Rectal smooth muscle tissue (tissue), 1 donor: ENCODE results near the gene TERT.
"Not testable (repeated sequence)": the region's sequence is repeated elsewhere in the genome, so short reads cannot be mapped to it uniquely, and the experiment has no call there.

Source experiments
- H3K27ac ChIP-seq: one replicate; pipeline ENCODE4 v1.7.0; 2013; ENCODE audit warnings: low read depth, low read length, inconsistent platforms
- H3K27me3 ChIP-seq: one replicate; pipeline ENCODE4 v1.7.0; 2013; ENCODE audit warnings: low read length; ENCODE audit not compliant: control insufficient read depth, insufficient read depth
- H3K36me3 ChIP-seq: one replicate; pipeline ENCODE4 v1.7.0; 2013; ENCODE audit warnings: low read length; ENCODE audit not compliant: control insufficient read depth, insufficient read depth
- H3K4me1 ChIP-seq: one replicate; pipeline ENCODE4 v1.7.0; 2013; ENCODE audit warnings: low read length; ENCODE audit not compliant: control insufficient read depth, insufficient read depth
- H3K4me3 ChIP-seq: one replicate; pipeline ENCODE4 v1.7.0; 2013; ENCODE audit warnings: low read length
- H3K9ac ChIP-seq: one replicate; pipeline ENCODE4 v1.7.0; 2013; ENCODE audit warnings: low read length

Gene TERT

DNA sequence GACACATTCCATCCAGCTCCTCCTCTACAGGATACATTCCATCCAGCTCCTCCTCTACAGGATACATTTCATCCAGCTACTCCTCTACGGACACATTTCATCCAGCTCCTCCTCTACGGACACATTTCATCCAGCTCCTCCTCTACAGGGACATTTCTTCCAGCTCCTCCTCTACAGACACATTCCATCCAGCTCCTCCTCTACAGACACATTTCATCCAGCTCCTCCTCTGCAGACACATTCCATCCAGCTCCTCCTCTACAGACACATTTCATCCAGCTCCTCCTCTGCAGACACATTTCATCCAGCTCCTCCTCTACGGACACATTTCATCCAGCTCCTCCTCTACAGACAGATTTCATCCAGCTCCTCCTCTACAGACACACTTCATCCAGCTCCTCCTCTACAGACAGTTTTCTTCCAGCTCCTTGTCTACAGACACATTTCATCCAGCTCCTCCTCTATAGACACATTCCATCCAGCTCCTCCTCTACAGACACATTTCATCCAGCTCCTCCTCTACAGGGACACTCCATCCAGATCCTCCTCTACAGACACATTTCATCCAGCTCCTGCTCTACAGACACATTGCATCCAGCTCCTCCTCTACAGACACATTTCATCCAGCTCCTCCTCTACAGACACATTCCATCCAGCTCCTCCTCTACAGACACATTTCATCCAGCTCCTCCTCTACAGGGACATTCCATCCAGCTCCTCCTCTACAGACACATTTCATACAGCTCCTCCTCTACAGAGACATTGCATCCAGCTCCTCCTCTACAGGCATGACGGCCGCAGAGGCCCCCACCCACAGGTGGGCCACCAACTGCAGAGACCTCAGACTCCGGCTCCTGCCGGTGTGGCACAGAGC lies 33.6 kb upstream of the TERT start:
- H3K4me1 ChIP-seq, H3K27me3 ChIP-seq, H3K9ac ChIP-seq, H3K4me3 ChIP-seq, H3K27ac ChIP-seq: not testable (repeated sequence)
- H3K36me3 ChIP-seq: peaks cover 42% of the 10 kb centered on the region

GRCh38 chr5:1326901-1327756 lies 32.3 kb upstream of the TERT start:
- not testable (repeated sequence) for H3K4me1 ChIP-seq, H3K4me3 ChIP-seq, H3K9ac ChIP-seq, H3K27ac ChIP-seq, H3K27me3 ChIP-seq
- H3K36me3 ChIP-seq: peaks cover 41% of the 10 kb centered on the region

GRCh38 chr5:1326532-1326875 lies 31.6 kb upstream of the TERT start:
- H3K4me3 ChIP-seq: not testable (repeated sequence)
- H3K36me3 ChIP-seq: peaks cover 45% of the 10 kb centered on the region

GRCh38 chr5:1325870-1326531 lies 31.1 kb upstream of the TERT start:
- H3K27me3 ChIP-seq: no peaks in the 10 kb centered on the region

More at GRCh38 chr5:1326532-1326875, 31.6 kb upstream of the TERT start:
- not testable (repeated sequence) for H3K4me1 ChIP-seq, H3K27ac ChIP-seq, H3K27me3 ChIP-seq, H3K9ac ChIP-seq

GRCh38 chr5:1325191-1325741 lies 30.4 kb upstream of the TERT start:
- H3K4me3 ChIP-seq: no peak overlapping the region
- H3K27ac ChIP-seq: no peak overlapping the region
- H3K4me1 ChIP-seq: no peaks in the 10 kb centered on the region
- H3K9ac ChIP-seq: no peak overlapping the region
- H3K27me3 ChIP-seq: no peaks in the 10 kb centered on the region
- peaks cover 44% of the 10 kb centered on the region for H3K36me3 ChIP-seq

More at GRCh38 chr5:1325870-1326531, 31.1 kb upstream of the TERT start:
- Histone ChIP-seq H3K36me3 (peaks cover 44% of the 10 kb centered on the region), H3K9ac (no peak overlapping the region), H3K4me3 (no peak overlapping the region), H3K4me1 (no peaks in the 10 kb centered on the region), H3K27ac (no peak overlapping the region)

GRCh38 chr5:1324719-1325190 lies 29.9 kb upstream of the TERT start:
- H3K4me1 ChIP-seq: no peaks in the 10 kb centered on the region
- H3K27ac ChIP-seq: no peak overlapping the region
- H3K9ac ChIP-seq: no peak overlapping the region
- no peak overlapping the region for H3K4me3 ChIP-seq
- no peaks in the 10 kb centered on the region for H3K27me3 ChIP-seq
- peaks cover 44% of the 10 kb centered on the region for H3K36me3 ChIP-seq

DNA sequence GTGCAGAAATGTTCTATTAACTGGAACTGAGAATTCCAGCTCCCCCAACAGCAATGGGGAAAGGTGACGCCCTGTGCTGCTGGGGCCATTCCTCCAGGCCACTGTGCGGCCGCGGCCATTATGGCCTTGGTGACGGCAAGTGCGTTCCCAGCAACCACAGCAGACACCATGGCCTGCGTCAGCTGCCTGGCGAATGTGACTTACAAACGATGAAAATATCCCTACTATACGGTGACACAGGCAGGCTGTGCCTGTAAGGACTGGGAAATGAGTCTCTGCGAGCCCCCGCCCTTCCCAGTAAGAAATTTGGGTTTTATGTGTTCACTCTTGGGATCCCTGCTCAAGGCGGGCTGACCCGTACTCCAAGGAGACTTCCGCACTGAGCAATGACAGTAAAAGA lies 29.4 kb upstream of the TERT start:
- no peak overlapping the region for H3K27ac ChIP-seq
- H3K4me1 ChIP-seq: no peaks in the 10 kb centered on the region
- H3K4me3 ChIP-seq: no peak overlapping the region
- peaks cover 44% of the 10 kb centered on the region for H3K36me3 ChIP-seq
- no peaks in the 10 kb centered on the region for H3K27me3 ChIP-seq
- H3K9ac ChIP-seq: no peak overlapping the region

- H3K27me3 ChIP-seq: no peaks in the 10 kb centered on the region
- H3K4me1 ChIP-seq: no peaks in the 10 kb centered on the region
- H3K27ac ChIP-seq: no peak overlapping the region
- H3K36me3 ChIP-seq: peaks cover 40% of the 10 kb centered on the region
- no peak overlapping the region for H3K9ac ChIP-seq
- no peak overlapping the region for H3K4me3 ChIP-seq
Measured at GRCh38 chr5:1323803-1324173, 28.9 kb upstream of the TERT start.

GRCh38 chr5:1322955-1323802 lies 28.3 kb upstream of the TERT start:
- Histone ChIP-seq H3K27me3 (no peaks in the 10 kb centered on the region), H3K4me3 (no peak overlapping the region), H3K9ac (no peak overlapping the region), H3K27ac (no peak overlapping the region), H3K4me1 (no peaks in the 10 kb centered on the region), H3K36me3 (peaks cover 44% of the 10 kb centered on the region)

DNA sequence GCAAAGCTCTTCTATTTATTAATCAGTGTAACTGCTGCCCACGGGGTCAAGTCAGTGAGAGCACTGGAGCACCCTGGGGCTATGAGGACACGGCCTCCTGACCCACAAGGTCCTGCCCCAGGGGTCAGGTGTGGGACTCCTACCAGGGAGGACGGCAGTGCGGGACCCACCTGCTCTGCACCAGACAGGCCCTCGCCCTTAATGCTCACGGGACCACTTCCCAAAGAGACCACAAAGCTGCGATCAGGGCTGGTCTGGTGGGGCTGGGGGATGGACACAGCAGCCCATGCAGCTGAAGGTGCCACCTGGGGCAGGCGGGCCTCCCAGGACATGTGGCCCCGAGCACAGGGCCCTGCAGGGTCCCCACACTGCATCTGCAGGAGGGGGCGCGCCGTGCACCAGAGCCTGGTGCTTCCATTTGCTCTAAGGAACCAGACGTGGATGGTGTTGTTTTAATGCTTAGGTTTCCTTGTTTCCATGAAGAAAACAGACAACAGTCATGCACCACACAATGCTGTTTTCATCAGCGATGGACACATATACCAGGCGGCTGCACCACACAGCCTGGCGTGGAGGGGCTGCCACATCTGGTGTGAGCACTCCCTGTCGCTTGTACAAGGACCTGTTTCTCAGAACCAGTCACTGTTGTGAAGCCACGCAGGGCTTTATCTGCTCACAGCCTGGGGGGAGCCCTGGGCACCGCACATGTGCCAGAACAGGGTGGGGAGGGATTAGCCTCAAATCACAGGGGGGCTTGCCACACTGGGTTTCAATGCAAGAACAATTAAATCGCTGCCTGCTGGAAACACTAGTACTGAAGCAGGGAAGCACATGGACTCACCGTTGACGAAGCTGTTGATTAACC lies 27.4 kb upstream of the TERT start:
- H3K4me1 ChIP-seq: no peaks in the 10 kb centered on the region
- no peak overlapping the region for H3K9ac ChIP-seq
- no peak overlapping the region for H3K27ac ChIP-seq
- no peak overlapping the region for H3K4me3 ChIP-seq
- H3K36me3 ChIP-seq: peaks cover 48% of the 10 kb centered on the region
- no peaks in the 10 kb centered on the region for H3K27me3 ChIP-seq

DNA sequence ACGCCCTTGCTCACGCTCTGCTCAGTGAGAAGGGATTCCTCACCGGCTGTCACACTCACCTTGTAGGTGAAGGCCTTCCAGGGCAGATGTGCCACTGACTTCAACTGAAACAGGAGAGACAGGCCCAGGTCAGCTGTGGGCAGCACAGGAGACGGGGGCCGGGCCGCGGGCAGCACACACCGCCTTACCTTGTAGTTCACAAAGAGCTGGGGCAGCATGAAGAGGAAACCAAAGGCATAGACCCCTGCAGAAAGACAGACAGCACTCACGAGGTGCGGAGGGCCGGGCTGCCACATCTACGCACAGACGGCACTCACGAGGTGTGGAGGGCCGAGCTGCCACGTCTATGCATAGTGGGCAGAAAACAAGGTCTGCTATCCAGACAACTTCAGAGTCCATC lies 26.7 kb upstream of the TERT start:
- no peak overlapping the region for H3K27ac ChIP-seq
- H3K27me3 ChIP-seq: no peaks in the 10 kb centered on the region
- peaks cover 48% of the 10 kb centered on the region for H3K36me3 ChIP-seq
- no peaks in the 10 kb centered on the region for H3K4me1 ChIP-seq
- no peak overlapping the region for H3K9ac ChIP-seq
- H3K4me3 ChIP-seq: no peak overlapping the region
